GM23248 (cell line): ENCODE measurements around the gene RBM28. TPM values are rescaled to one million over a fixed set of nuclear protein-coding genes. Genes with fewer than 3 reads are reported as not detected.

ENCODE experiments used
- DNase-seq: peaks from one replicate; pipeline ENCODE4 v3.0.0-alpha.2; 2015
- H2AFZ ChIP-seq: fragments of 200-600 bp; sonication (generic); 2 replicates; pipeline ENCODE4 v1.6.1; 2016; ENCODE audit warnings: antibody characterized with exemption
- H3F3A ChIP-seq: fragments of 200-600 bp; sonication (generic); 2 replicates; pipeline ENCODE4 v1.6.1; 2016; ENCODE audit warnings: mild to moderate bottlenecking, antibody characterized with exemption, mixed run types; ENCODE audit not compliant: insufficient read depth
- H3K27ac ChIP-seq: fragments of 200-600 bp; sonication (generic); 2 replicates; pipeline ENCODE4 v1.5.1; 2016; ENCODE audit warnings: mild to moderate bottlenecking
- H3K27me3 ChIP-seq: fragments of 200-600 bp; sonication (generic); replicated peaks from 2 replicates; pipeline ENCODE4 v1.6.1; 2016; ENCODE audit warnings: mild to moderate bottlenecking; ENCODE audit not compliant: insufficient read depth
- H3K36me3 ChIP-seq: fragments of 200-600 bp; sonication (generic); 2 replicates; pipeline ENCODE4 v1.6.1; 2016; ENCODE audit warnings: low read depth, mild to moderate bottlenecking
- H3K4me1 ChIP-seq: fragments of 200-600 bp; sonication (generic); 2 replicates; pipeline ENCODE4 v1.6.1; 2016; ENCODE audit warnings: mild to moderate bottlenecking; ENCODE audit not compliant: insufficient read depth
- H3K4me2 ChIP-seq: fragments of 200-600 bp; sonication (generic); one replicate; pipeline ENCODE4 v1.6.1; 2016; ENCODE audit warnings: mild to moderate bottlenecking; ENCODE audit not compliant: unreplicated experiment
- H3K4me3 ChIP-seq: fragments of 200-600 bp; sonication (generic); 2 replicates; pipeline ENCODE4 v1.5.1; 2016; ENCODE audit warnings: mild to moderate bottlenecking
- H3K79me2 ChIP-seq: fragments of 200-600 bp; sonication (generic); 2 replicates; pipeline ENCODE4 v1.6.1; 2016; ENCODE audit warnings: mild to moderate bottlenecking; ENCODE audit not compliant: insufficient read depth
- H3K9ac ChIP-seq: fragments of 200-600 bp; sonication (generic); 2 replicates; pipeline ENCODE4 v1.6.1; 2016; ENCODE audit warnings: mild to moderate bottlenecking
- H3K9me2 ChIP-seq: fragments of 200-600 bp; sonication (generic); 2 replicates; pipeline ENCODE4 v1.6.1; 2016; ENCODE audit warnings: mixed run types, mild to moderate bottlenecking, moderate library complexity; ENCODE audit not compliant: insufficient read depth
- H3K9me3 ChIP-seq: fragments of 200-600 bp; sonication (generic); one replicate; pipeline ENCODE4 v1.6.1; 2017; ENCODE audit warnings: low read depth
- H4K20me1 ChIP-seq: fragments of 200-600 bp; sonication (generic); 2 replicates; pipeline ENCODE4 v1.6.0; 2016; ENCODE audit not compliant: insufficient read depth
- EZH2 ChIP-seq: fragments of 200-600 bp; sonication (generic); IDR thresholded peaks from 2 replicates; pipeline ENCODE4 v1.6.1; 2018; ENCODE audit warnings: antibody characterized with exemption, mild to moderate bottlenecking; ENCODE audit not compliant: insufficient read depth, poor library complexity, severe bottlenecking
- EZH2phosphoT487 ChIP-seq: fragments of 200-600 bp; sonication (generic); IDR thresholded peaks from 2 replicates; pipeline ENCODE4 v1.6.1; 2018; ENCODE audit warnings: antibody characterized with exemption, moderate library complexity, mild to moderate bottlenecking, low read depth; ENCODE audit not compliant: insufficient read depth
- WGBS, 2 experiments: methylation state at CpG; one replicate each; pipeline ENCODE4 v1.1.6; 2015 to 2017; ENCODE audit warnings: low lambda C conversion rate in 2 of 2, low coverage in 1 of 2; ENCODE audit errors: missing lambda C conversion rate in 2 of 2; 5-methylcytosine and 5-hydroxymethylcytosine counted together
- in situ Hi-C: fragments of 300-500 bp; cut with MboI; formaldehyde crosslinking; loops from 2 replicates; pipeline ENCODE4 v1.15.0; 2020
- polyA plus RNA-seq: library from polyadenylated mRNA; unstranded; fragments of >200 nt; fragmentation: Nextera tagmentation; extraction: Ambion mirVana; gene quantifications from 2 replicates; pipeline ENCODE4 v1.2.1, GENCODE V29; 2016
- small RNA-seq: library from RNA; depleted of rRNA; stranded (forward); fragments of <200 nt; gene quantifications from one replicate; pipeline ENCODE3, GENCODE V24; 2014; ENCODE audit warnings: low read depth, low replicate concordance
- total RNA-seq: library from RNA; depleted of rRNA; stranded (reverse); fragments of >200 nt; shearing (Covaris generic); gene quantifications from 2 replicates; pipeline ENCODE4 v1.2.3, GENCODE V29; 2014; rRNA removed

RBM28 gene
- total and polyA plus RNA-seq, 2 experiments from 2014 or later, result 18.9 to 25.7 TPM

- Histone ChIP-seq H3K4me2 (no peak overlapping the region), H2AFZ (no peak overlapping the region), H3K4me1 (no peaks in the 10 kb centered on the region), H4K20me1 (no peaks in the 10 kb centered on the region), H3K27me3 (peaks cover 14% of the 10 kb centered on the region; the same call in 1 of the 2 replicates), H3K79me2 (no peaks in the 10 kb centered on the region), H3K36me3 (no peaks in the 10 kb centered on the region), H3K4me3 (no peak overlapping the region), H3F3A (no peaks in the 10 kb centered on the region), H3K9ac (no peak overlapping the region), H3K9me2 (no peaks in the 10 kb centered on the region), H3K9me3 (no peaks in the 10 kb centered on the region), H3K27ac (no peak overlapping the region)
- TF ChIP-seq EZH2phosphoT487, result no peak
- no peak for TF ChIP-seq EZH2
- WGBS, 2 experiments, result 59 to 67% methylated on average over 8 of the region's 8 CpGs
- no peak for DNase-seq
- in situ Hi-C loops, result no loop called here
Measured at GRCh38 chr7:128253701-128254100, 90.0 kb downstream of the RBM28 start.

- H3K27me3 ChIP-seq, result peaks cover 14% of the 10 kb centered on the region; the same call in 1 of the 2 replicates
- H4K20me1 ChIP-seq, result no peaks in the 10 kb centered on the region
- H3K9me2 ChIP-seq, result no peaks in the 10 kb centered on the region
- H3F3A ChIP-seq, result no peaks in the 10 kb centered on the region
- no peaks in the 10 kb centered on the region for H3K79me2 ChIP-seq
- DNase-seq, result no peak
- no peak for TF ChIP-seq EZH2phosphoT487
- TF ChIP-seq EZH2, result no peak
- H3K9ac ChIP-seq, result no peak overlapping the region
- H3K9me3 ChIP-seq, result no peaks in the 10 kb centered on the region
- H3K4me3 ChIP-seq, result no peak overlapping the region
- no peak overlapping the region for H3K4me2 ChIP-seq
- H3K4me1 ChIP-seq, result no peaks in the 10 kb centered on the region
- 47 to 54% methylated on average over 4 of the region's 4 CpGs for WGBS, 2 experiments
- no peak overlapping the region for H2AFZ ChIP-seq
- H3K27ac ChIP-seq, result no peak overlapping the region
- H3K36me3 ChIP-seq, result no peaks in the 10 kb centered on the region
- in situ Hi-C loops, result no loop called here
Measured at GRCh38 chr7:128251337-128251736, 92.4 kb downstream of the RBM28 start.

Small RNAs within 50 kb of the gene (small RNA-seq; reads per million reads assigned to genes)
- not detected for gene RNU7-27P

Other genes starting within 250 kb of the RBM28 start
- gene LEP, start 102.6 kb downstream of the RBM28 start, total RNA-seq, result 0.22 TPM in 1 of 2 replicates, not detected in the other
- 0.09 and 0.11 TPM in 2 replicates for gene LEP, start 102.6 kb downstream of the RBM28 start, polyA plus RNA-seq
- not detected in 2 replicates for gene PRRT4, start 17.8 kb upstream of the RBM28 start, total RNA-seq
- gene PRRT4, start 17.8 kb upstream of the RBM28 start, polyA plus RNA-seq, result not detected in 2 replicates
- gene IMPDH1, start 66.1 kb upstream of the RBM28 start, total RNA-seq, result 97.3 and 104 TPM in 2 replicates
- 89.9 and 93.6 TPM in 2 replicates for gene IMPDH1, start 66.1 kb upstream of the RBM28 start, polyA plus RNA-seq
- 10.2 and 18.5 TPM in 2 replicates for gene HILPDA, start 112.0 kb upstream of the RBM28 start, total RNA-seq
- 26.6 and 27.6 TPM in 2 replicates for gene HILPDA, start 112.0 kb upstream of the RBM28 start, polyA plus RNA-seq
- gene METTL2B, start 132.8 kb upstream of the RBM28 start, total RNA-seq, result 36.5 and 42.5 TPM in 2 replicates
- 19.2 and 19.9 TPM in 2 replicates for gene METTL2B, start 132.8 kb upstream of the RBM28 start, polyA plus RNA-seq